Raji (cell line): ENCODE measurements around the gene RUNX2.

Experiments used
- POLR2A ChIP-seq: IDR thresholded peaks from 2 replicates; pipeline ENCODE4 v1.6.1; 2011; ENCODE audit warnings: low read depth, low read length, control low read depth; ENCODE audit not compliant: insufficient read depth

Gene RUNX2

DNA sequence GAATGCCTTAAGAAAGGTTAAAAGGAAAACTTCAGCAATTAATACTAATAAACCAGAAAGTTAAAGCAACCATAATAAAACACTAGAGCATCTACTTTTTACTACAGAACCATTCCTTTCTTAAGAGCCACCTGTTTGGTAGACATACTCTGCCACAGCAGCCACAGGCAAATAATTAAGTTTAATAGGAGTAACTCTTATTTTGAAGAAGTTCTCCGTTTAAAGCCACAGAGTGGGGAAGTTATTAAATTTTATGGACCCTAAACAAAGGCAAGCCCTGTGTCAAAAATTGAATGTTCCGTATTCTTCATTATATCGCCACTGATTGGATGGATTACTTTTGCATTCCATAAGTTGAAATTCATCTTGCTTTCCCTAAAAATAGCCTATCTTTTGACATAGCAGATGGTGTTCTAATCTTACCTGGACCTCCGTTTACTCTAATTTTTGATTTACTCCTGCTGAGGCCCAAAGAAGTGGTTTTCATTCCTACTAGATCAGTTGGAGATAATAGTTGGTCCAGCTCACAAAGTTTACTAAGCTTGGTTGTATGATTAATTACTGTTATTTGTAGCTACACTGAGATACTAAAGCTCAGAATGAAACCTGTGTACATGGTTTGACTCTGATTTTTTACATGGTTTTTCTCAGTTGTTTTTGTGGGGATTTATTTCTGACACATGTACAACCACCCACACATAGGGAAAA, 190.0 kb downstream of the RUNX2 start:
- no peak for TF ChIP-seq POLR2A

DNA sequence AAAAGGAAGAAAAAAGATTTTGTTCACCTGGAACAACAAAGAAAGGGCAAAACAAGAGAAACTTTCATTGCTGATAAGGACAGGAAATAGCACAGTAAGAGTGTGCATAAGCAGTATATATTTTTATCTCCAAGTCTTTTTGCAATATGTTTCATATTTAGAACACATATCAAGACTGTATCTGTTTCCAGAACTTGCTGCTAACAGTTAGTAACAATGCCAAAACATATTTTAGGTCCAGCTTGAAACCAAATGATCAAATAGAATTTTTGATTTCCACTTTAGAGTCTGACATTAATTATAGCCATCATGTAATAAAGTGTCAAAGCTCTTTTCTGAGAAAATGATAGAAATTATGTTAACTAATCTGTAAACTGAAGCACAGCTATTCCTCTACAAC, 193.1 kb downstream of the RUNX2 start:
- TF ChIP-seq POLR2A, result no peak

DNA sequence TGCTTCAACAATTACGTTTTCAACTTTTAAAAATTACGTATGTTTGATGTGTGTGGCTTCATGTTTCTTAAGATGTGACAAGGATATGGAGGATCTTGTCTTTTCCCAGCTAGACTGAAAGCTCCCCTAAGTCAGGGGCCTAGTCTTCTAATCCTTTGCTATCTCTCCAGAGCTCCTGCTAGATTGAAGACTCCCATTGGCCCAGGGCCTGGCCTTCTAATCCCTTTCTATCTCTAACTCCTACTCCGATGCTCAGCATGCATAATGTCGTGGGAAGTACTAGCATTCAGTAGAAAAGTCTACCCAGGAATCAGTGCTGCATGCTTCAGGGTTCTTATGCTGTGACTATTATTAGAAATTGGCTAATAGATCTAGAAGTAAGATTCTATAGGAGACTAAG, 194.4 kb downstream of the RUNX2 start:
- no peak for TF ChIP-seq POLR2A

DNA sequence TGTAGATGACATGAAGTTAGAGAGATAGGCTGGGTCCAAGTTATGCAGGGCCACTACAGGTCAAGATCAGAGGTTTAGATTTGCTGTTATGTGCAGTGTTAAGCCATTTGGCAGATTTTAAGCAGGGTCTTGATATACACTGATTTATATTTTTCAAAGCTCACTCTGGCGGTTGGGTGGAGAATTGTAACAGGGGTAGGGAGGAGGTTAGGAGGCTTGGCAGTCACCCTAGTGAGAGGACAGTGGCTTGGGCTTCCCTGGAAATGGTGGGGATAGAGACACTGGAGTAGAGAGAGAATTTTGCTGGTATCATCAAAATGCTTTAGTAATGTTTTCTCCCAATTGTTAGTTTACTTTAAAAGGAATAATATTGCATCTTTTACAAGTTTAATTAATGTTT, 199.1 kb downstream of the RUNX2 start:
- TF ChIP-seq POLR2A, result no peak

DNA sequence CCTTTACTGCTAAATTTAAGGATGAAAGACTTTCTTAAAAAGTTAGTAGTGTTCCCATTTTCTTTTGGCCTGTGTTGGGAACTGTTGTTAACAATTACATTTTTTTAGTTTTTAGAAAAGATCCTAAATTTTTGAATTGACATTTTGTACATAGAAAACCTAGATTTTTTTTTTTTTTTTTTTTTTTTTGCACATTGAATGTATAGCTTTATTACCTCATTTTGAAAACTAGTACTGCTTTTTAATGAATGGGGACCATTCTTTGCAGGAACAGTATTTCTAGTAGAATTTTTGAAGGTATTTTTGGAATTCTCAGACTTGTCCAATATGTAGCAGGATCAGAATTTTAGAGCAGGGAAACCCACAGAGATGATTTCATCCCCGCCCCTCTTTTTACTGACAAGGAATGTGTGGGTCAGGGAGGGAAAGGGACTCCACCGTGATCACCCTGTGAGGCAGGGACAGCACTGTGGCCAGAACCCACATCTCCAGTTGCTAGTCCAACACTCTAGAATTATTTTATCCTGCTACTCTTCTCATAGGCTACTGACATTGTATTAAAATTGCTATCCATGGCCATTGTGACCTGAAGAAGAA, 204.0 kb downstream of the RUNX2 start:
- TF ChIP-seq POLR2A, result no peak

DNA sequence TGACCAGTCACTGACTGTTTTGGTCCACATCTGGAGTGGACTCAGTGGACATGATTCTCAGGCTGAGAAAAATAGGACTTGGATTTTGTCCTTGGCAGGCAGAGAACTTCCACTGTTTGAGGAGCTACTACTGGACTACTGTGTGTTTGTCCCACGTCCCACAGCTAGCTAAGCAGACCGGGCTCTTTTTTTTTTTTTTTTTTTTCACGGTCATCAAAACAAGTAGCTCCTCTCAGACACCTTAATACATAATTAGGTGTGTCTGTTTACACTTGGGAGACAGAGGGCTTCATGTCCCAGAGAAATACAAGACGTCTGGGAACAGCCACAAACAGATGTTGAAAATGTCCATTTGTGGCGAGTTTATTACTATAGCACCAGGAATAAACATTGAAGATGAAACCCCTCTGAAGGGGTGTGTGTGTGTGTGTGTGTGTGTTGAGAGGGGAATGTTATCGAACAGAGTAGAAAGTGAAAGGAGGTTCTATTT, 204.6 kb downstream of the RUNX2 start:
- TF ChIP-seq POLR2A, result no peak

DNA sequence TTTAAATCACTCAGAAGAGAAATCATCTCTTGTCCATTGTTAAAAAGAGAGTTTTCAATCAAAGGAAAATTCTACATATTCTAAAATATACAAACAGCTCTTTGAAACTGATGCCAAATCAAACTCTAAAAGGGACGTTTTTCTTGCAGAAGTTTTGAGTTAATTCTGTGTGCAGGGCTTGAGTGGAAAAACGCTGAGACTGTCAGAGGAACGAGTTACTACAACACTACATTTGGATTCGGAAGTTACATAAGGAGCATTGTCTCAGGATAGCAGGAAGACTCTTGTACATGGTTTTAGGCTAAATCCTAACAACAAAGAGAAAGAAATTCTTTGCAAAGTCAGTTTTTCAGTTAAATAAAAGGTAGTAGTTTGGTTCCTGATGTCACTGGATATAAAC, 205.3 kb downstream of the RUNX2 start:
- no peak for TF ChIP-seq POLR2A

DNA sequence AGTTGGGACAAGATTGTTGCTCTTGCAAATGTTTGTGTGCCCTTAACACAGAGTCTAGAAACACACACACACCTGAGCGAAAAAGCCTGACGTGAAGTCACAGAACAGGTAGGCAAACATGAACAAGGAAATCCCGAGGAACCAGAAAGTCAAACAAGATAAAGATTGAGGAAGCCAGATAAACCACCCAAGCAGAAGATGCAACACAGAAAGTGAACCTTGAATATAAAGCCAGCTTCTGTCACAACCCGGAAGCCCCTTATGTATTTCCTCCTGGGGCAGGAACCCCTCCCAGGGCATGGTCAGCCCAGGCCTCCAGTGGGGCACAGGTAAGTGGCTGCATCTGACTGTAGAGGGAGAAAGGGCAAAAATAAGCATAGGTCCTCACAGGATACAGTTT, 207.8 kb downstream of the RUNX2 start:
- no peak for TF ChIP-seq POLR2A

DNA sequence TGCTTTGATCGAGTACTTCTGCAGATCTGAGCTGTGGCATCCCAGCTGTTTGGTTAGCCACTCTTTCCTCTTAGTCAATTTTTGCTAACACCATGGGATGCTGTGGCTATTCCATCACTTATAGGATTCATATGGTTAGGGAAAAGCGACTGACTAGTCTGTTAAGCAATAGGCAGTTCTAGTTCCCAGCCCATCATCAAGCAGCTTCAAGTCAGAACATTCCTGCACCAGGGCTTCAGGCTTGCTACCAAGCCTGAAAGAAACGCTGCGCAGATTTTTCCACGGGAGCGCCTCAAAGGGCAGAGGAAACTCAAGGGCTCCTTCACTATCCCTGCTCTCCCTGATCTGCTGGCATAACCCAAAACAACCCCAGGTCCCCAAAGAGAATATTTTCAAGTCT, 209.4 kb downstream of the RUNX2 start:
- TF ChIP-seq POLR2A, result no peak

DNA sequence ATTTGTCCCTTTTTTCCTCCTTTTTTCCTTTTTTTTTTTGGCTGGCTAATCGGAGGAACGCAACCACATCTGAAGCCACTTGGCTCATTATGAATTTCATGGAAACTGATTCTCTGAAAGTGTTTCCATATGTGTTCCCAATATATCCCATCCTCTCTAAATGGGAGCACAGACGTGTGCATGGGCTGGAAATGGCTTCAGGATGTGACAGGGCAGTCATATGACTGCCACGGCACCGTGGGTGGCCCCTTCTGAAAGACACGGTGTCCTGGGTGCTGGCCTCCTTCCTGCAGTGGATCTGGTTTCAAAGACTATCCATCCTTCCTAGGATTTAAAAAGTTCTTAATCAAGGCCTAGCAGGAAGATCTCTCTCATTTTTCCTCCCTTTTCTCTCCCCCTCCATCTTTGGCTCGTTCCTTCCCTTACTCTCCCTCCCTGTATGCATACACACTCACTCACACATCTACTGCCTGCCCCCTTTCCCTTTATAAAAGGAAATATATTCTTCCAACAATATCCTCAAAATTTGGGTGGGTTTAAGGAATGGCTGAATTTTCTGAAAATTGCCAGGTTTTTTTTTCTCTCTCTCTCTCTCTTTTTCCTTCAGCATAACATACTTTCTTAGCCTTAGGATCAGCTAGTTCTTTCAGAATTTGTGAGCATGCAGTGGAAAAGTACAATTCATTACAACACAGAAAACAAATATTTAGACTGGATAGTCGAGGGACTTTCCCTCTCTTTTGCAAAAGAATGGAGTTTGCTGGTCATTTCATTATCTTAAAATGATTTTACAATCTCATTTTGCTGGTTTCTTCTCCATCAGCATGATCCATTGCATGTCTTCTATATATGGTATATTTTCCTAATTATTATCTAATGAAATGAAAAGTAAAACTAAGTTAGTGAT, 210.8 kb downstream of the RUNX2 start:
- TF ChIP-seq POLR2A, result no peak

DNA sequence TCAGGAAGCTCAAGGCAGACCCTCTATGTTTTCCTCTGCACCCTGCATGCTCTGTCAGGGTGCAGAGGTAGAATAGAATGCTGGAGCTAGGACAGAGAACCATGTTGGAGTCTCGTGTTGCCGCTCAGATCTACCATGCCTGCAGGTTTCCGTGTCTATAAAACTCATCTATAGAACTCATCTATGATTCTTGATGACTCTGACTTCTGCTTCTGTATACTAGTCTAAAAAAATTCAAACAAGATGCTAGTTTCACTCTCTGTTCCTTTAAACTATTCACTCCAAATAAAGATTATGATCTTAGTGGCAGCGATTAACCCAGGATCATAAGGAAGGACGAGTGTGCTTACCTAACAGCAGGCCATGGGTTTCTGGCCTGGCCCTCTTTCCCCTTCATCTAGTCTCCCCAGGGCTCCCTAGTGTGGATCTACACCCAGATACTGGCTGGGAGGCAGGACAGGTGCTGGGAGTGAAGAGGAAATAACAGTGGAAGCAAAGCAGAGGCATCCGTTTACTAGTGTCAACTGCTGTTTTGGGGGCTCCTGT, 212.3 kb downstream of the RUNX2 start:
- TF ChIP-seq POLR2A, result no peak

DNA sequence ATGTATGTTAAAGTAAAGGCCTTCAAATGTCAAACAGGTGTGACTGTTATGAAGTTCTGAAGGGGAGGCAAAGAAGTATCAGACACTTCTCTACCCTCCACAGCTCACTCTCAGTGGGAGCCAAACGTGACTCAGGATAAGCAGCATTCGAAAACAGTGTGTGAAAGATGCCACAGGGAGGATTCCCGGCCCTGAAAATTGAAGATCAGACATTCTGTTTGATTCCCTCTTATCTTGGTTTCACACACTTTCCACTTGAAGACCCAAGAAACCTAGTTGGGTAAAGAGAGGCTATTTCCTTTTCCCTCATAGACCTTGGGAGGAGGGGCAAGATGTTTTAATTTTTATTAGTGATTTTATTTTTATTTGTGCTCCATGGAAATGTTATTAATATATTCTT, 213.8 kb downstream of the RUNX2 start:
- no peak for TF ChIP-seq POLR2A

DNA sequence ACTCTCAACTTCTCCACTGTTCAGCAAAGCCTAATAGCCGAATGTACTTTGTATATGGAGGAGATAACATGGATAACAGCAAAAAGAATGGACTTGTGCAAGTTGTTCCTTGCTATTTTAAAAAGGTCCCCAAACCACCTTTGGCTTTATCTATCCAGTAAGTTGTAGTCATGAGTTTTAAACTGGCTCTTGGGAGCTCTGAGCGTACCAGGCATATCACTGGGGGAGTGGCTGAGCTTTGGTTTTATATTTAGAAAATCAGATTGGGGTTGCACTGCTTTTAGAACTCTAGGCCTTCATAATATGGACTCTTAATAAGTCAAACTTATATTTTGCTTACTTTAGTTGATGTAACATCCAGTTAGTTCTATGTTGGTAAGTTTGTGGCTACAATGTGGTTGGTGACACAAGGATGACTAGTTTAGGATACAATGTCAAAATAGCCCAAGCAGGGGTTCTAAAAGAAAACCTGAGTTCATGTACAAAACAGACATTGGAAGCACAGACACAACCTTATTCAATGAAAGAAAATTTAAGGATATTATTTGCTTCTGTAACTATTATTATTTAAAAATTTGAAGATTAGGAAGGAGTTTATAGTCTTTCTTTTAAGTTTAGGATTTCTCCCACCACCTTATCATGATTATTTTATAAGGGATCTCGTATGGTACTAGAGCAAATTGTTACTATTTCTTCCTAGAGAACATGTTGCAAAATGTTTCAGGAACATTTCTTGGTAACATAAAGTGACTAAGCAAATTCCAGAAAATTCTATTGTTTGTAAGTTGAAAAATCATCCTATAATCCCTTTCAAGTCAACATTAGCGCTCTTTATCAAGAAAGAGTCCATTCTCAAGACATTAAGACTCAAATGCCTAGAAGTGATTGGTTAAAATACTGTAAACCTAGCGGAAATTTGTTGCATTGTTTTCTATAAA, 215.4 kb downstream of the RUNX2 start:
- no peak for TF ChIP-seq POLR2A

DNA sequence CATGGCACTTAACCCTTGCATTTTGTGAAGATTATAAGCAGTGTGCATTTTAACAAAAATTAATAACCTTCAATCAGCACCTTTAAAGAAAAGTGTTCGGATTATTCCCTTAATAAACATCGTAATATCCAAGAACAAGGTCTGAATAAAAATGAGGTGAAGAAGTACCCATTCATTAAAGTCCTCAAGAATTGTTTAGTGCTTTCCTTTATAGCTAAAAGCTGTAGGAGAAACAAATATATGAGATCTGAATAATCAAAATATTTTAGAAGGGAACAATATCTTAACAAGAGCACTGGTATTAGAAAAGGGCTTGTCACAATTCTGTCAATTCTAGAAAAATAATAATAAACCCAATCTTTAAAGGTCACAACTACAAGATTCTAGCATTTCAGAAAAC, 217.3 kb downstream of the RUNX2 start:
- TF ChIP-seq POLR2A, result no peak
